ENCODE results near the gene MAP1S.

MAP1S gene

GRCh38 chr19:17683078-17683477 is 36.2 kb upstream of the MAP1S start:
- H3K27me3 ChIP-seq (ENCODE audit: control insufficient read depth, insufficient read depth, low read length), result no peaks in the 10 kb centered on the region

GRCh38 chr19:17684256-17684655 is 35.0 kb upstream of the MAP1S start:
- no peak overlapping the region for H3K9ac ChIP-seq (ENCODE audit: low read depth, low read length)
- no peaks in the 10 kb centered on the region for H3K9me3 ChIP-seq (ENCODE audit: control insufficient read depth, insufficient read depth, low read length)
- no peak overlapping the region for H3K4me3 ChIP-seq (ENCODE audit: low read depth, low read length)
- no peaks in the 10 kb centered on the region for H3K36me3 ChIP-seq (ENCODE audit: control insufficient read depth, insufficient read depth, low read length)
- no peaks in the 10 kb centered on the region for H3K27me3 ChIP-seq (ENCODE audit: control insufficient read depth, insufficient read depth, low read length)
- H3K4me1 ChIP-seq (ENCODE audit: control insufficient read depth, insufficient read depth, low read length), result peaks cover 14% of the 10 kb centered on the region

More at GRCh38 chr19:17683078-17683477, 36.2 kb upstream of the MAP1S start:
- Histone ChIP-seq H3K4me1 (ENCODE audit: control insufficient read depth, insufficient read depth, low read length) (peaks cover 11% of the 10 kb centered on the region), H3K9me3 (ENCODE audit: control insufficient read depth, insufficient read depth, low read length) (no peaks in the 10 kb centered on the region), H3K36me3 (ENCODE audit: control insufficient read depth, insufficient read depth, low read length) (no peaks in the 10 kb centered on the region), H3K4me3 (ENCODE audit: low read depth, low read length) (no peak overlapping the region), H3K9ac (ENCODE audit: low read depth, low read length) (no peak overlapping the region)

- Histone ChIP-seq H3K36me3 (ENCODE audit: control insufficient read depth, insufficient read depth, low read length) (no peaks in the 10 kb centered on the region), H3K27me3 (ENCODE audit: control insufficient read depth, insufficient read depth, low read length) (no peaks in the 10 kb centered on the region), H3K4me1 (ENCODE audit: control insufficient read depth, insufficient read depth, low read length) (peaks cover 9% of the 10 kb centered on the region), H3K9ac (ENCODE audit: low read depth, low read length) (no peak overlapping the region), H3K9me3 (ENCODE audit: control insufficient read depth, insufficient read depth, low read length) (no peaks in the 10 kb centered on the region), H3K4me3 (ENCODE audit: low read depth, low read length) (peak overlapping the region; percentile 50)
These were observed 33.7 kb upstream of the MAP1S start for GRCh38 chr19:17685451-17686022.

GRCh38 chr19:17686023-17686521 is 33.2 kb upstream of the MAP1S start:
- peak overlapping the region; percentile 37 for H3K9ac ChIP-seq (ENCODE audit: low read depth, low read length)
- peak overlapping the region; percentile 82 for H3K4me3 ChIP-seq (ENCODE audit: low read depth, low read length)
- no peaks in the 10 kb centered on the region for H3K9me3 ChIP-seq (ENCODE audit: control insufficient read depth, insufficient read depth, low read length)
- peaks cover 9% of the 10 kb centered on the region for H3K4me1 ChIP-seq (ENCODE audit: control insufficient read depth, insufficient read depth, low read length)
- H3K36me3 ChIP-seq (ENCODE audit: control insufficient read depth, insufficient read depth, low read length), result no peaks in the 10 kb centered on the region
- no peaks in the 10 kb centered on the region for H3K27me3 ChIP-seq (ENCODE audit: control insufficient read depth, insufficient read depth, low read length)

DNA sequence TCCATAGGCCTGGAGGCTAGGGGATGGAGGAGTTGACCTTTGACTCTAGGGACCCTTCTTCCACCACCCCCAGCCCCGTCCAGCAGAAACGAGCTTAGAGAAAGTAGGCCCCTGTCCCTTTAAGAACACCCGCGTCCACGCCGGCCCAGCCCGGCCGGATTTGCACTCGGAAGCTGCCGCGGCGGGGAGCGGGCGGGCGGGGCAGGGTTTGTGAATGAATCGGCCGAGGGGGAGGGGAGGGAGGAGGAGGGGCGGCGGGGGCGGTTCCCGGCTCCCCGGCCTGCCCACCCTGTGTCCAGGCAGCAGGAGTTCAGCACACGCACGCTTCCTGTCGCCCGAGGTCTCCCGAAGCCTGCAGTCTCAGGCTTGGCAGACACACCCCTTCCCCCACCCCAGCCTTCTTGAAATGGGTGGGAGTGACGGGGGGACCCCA is 32.7 kb upstream of the MAP1S start:
- H3K4me1 ChIP-seq (ENCODE audit: control insufficient read depth, insufficient read depth, low read length), result peaks cover 6% of the 10 kb centered on the region
- no peaks in the 10 kb centered on the region for H3K36me3 ChIP-seq (ENCODE audit: control insufficient read depth, insufficient read depth, low read length)
- no peaks in the 10 kb centered on the region for H3K27me3 ChIP-seq (ENCODE audit: control insufficient read depth, insufficient read depth, low read length)
- H3K9ac ChIP-seq (ENCODE audit: low read depth, low read length), result peak overlapping the region; percentile 37
- H3K9me3 ChIP-seq (ENCODE audit: control insufficient read depth, insufficient read depth, low read length), result no peaks in the 10 kb centered on the region
- peak overlapping the region; percentile 92 for H3K4me3 ChIP-seq (ENCODE audit: low read depth, low read length)

GRCh38 chr19:17687141-17687856 is 32.0 kb upstream of the MAP1S start:
- Histone ChIP-seq H3K9ac (ENCODE audit: low read depth, low read length) (peak overlapping the region; percentile 73), H3K4me1 (ENCODE audit: control insufficient read depth, insufficient read depth, low read length) (peaks cover 6% of the 10 kb centered on the region), H3K27me3 (ENCODE audit: control insufficient read depth, insufficient read depth, low read length) (no peaks in the 10 kb centered on the region), H3K9me3 (ENCODE audit: control insufficient read depth, insufficient read depth, low read length) (no peaks in the 10 kb centered on the region), H3K36me3 (ENCODE audit: control insufficient read depth, insufficient read depth, low read length) (no peaks in the 10 kb centered on the region), H3K4me3 (ENCODE audit: low read depth, low read length) (peak overlapping the region; percentile 92)

DNA sequence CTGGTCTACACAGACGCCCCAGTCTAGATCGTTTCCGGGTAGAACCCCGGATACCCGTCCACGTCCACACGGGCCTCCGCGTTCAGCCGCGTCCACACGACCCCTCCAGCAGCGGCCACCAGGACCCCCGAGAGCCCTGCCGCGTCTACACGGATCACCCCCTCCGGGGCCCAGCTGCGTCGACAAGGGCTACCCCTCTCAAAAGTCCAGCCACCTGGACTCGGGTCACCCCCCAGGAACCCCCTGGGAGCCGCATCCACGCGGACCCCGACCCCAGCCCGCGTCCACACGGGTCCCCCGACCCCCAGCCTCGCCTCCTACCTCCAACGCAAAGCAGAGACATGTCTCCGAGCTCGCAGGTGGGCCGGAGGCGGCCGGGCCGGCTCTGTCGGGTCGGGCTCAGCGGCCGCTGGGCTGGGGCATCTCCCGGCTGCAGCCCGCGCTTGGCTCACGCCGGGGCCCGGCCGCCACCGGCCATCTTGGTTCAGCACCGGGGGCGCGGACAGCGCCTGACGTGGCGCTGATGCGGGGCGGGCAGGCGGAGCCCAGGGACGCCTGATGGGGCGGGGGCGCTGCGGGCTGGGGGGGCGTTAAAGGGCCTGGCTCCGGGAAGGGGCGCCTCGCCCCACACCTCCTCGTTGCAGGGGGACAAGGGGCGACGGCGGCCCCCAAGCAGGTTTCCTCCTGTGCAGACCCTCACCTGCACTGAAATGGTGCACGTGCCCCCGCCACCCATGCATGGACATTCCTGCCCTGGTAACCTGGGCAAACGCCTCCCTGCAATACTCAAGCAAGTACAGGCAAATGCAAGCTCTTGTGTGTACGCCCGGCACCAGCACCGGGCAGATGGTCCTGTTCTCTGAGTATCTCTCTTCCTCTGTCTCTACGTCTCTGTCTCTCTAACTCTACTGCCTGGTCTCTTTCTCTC is 31.2 kb upstream of the MAP1S start, which contains the start of gene UNC13A:
TSS of gene UNC13A (minus strand) at position 498 of the 928 bp plus-strand sequence. CDS start at position 343, 155 bp downstream.
- H3K9me3 ChIP-seq (ENCODE audit: control insufficient read depth, insufficient read depth, low read length), result no peaks in the 10 kb centered on the region
- peak within 1 kb of the TSS; percentile 73 for H3K9ac ChIP-seq (ENCODE audit: low read depth, low read length)
- H3K27me3 ChIP-seq (ENCODE audit: control insufficient read depth, insufficient read depth, low read length), result no peaks in the 10 kb centered on the region
- H3K4me3 ChIP-seq (ENCODE audit: low read depth, low read length), result peak within 1 kb of the TSS; percentile 92
- H3K4me1 ChIP-seq (ENCODE audit: control insufficient read depth, insufficient read depth, low read length), result peaks cover 6% of the 10 kb centered on the region
- H3K36me3 ChIP-seq (ENCODE audit: control insufficient read depth, insufficient read depth, low read length), result no peaks in the 10 kb centered on the region

DNA sequence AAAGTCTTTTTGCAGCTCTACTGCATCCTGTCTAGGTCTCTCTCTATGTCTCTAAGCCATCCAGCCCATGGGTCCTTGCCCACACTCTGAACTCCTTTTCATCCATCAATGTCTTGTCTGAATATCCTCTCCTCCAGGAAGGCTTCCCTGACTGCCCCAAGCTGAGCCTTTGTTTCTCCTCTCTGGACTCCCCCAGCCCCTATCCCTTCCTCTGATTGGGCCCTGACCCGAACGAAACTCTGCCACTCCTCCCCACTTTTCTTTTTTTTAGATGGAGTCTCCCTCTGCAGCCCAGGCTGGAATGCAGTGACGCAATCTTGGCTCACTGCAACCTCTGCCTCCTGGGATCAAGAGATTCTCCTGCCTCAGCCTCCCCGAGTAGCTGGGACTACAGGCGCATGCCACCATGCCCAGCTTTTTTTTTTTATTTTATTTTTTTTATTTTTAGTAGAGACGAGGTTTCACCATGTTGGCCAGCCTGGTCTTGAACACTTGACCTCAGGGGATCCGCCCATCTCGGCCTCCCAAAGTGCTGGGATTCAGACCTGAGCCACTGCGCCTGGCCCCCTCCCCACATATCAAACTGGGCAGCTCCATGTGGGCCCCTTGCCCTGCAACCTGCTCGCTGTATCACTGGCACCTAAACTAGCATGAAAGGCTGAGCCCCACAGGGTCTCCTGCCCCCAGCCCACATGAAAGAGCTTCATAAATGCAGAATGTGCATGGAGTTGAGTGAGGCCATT is 30.3 kb upstream of the MAP1S start:
- Histone ChIP-seq H3K4me1 (ENCODE audit: control insufficient read depth, insufficient read depth, low read length) (peaks cover 6% of the 10 kb centered on the region), H3K27me3 (ENCODE audit: control insufficient read depth, insufficient read depth, low read length) (no peaks in the 10 kb centered on the region), H3K9ac (ENCODE audit: low read depth, low read length) (no peak overlapping the region), H3K4me3 (ENCODE audit: low read depth, low read length) (peak overlapping the region; percentile 41), H3K9me3 (ENCODE audit: control insufficient read depth, insufficient read depth, low read length) (no peaks in the 10 kb centered on the region), H3K36me3 (ENCODE audit: control insufficient read depth, insufficient read depth, low read length) (no peaks in the 10 kb centered on the region)

GRCh38 chr19:17692566-17692965 is 26.7 kb upstream of the MAP1S start:
- H3K4me3 ChIP-seq (ENCODE audit: low read depth, low read length), result no peak overlapping the region
- no peak overlapping the region for H3K9ac ChIP-seq (ENCODE audit: low read depth, low read length)
- no peaks in the 10 kb centered on the region for H3K9me3 ChIP-seq (ENCODE audit: control insufficient read depth, insufficient read depth, low read length)
- peaks cover 2% of the 10 kb centered on the region for H3K4me1 ChIP-seq (ENCODE audit: control insufficient read depth, insufficient read depth, low read length)
- H3K27me3 ChIP-seq (ENCODE audit: control insufficient read depth, insufficient read depth, low read length), result peaks cover 3% of the 10 kb centered on the region
- H3K36me3 ChIP-seq (ENCODE audit: control insufficient read depth, insufficient read depth, low read length), result no peaks in the 10 kb centered on the region

- H3K36me3 ChIP-seq (ENCODE audit: control insufficient read depth, insufficient read depth, low read length), result no peaks in the 10 kb centered on the region
- peaks cover 3% of the 10 kb centered on the region for H3K27me3 ChIP-seq (ENCODE audit: control insufficient read depth, insufficient read depth, low read length)
These were observed 24.1 kb upstream of the MAP1S start for GRCh38 chr19:17695198-17695597.

More at GRCh38 chr19:17695198-17695597, 24.1 kb upstream of the MAP1S start:
- no peak overlapping the region for H3K9ac ChIP-seq (ENCODE audit: low read depth, low read length)
- no peak overlapping the region for H3K4me3 ChIP-seq (ENCODE audit: low read depth, low read length)
- no peaks in the 10 kb centered on the region for H3K4me1 ChIP-seq (ENCODE audit: control insufficient read depth, insufficient read depth, low read length)
- H3K9me3 ChIP-seq (ENCODE audit: control insufficient read depth, insufficient read depth, low read length), result no peaks in the 10 kb centered on the region
